HCT116 (cell line): Measurements from ENCODE around the gene MAGI3. TPM values are rescaled to one million over a fixed set of nuclear protein-coding genes. Genes with fewer than 3 reads are reported as not detected.

Source experiments
- ATAC-seq: fragments of 200-7000 bp; cut with Tn5 transposase; 2 replicates; pipeline ENCODE4 v1.9.1; 2020; ENCODE audit warnings: mild to moderate bottlenecking, moderate library complexity
- BruUV-seq: library from RNA; stranded (reverse); fragments of 400-500 nt; replicated peaks from 2 replicates; lab custom pipeline; 2021; lab: Mats Ljungman, UMichigan
- CTCF ChIA-PET: fragments of 300-600 bp; sonication (Branson Sonifier 250); formaldehyde crosslinking; loops from one replicate; lab custom pipeline; 2021; ENCODE audit warnings: antibody characterized with exemption; lab: Charles Lee
- POLR2A ChIA-PET: fragments of 300-600, 350-600 bp; sonication (Branson Sonifier 250); formaldehyde crosslinking; loops from one replicate; lab custom pipeline; 2021; ENCODE audit warnings: antibody characterized with exemption; lab: Charles Lee
- RAD21 ChIA-PET, 2 experiments: fragments of 300-600 bp; sonication (Branson Sonifier 250); formaldehyde crosslinking; loops; one replicate each; lab custom pipeline; 2023; ENCODE audit warnings: low total read pairs in 2 of 2; ENCODE audit not compliant: uncharacterized antibody in 2 of 2, unreplicated experiment in 2 of 2, low non-redundant PET in 1 of 2; lab: Charles Lee
- DNase-seq: peaks from one replicate; pipeline ENCODE4 v3.0.0-alpha.2; 2010; ENCODE audit warnings: low read depth, low spot score
- H2AFZ ChIP-seq: fragments of 200-600 bp; shearing (Covaris generic), sonication (generic); 2 replicates; pipeline ENCODE4 v1.6.1; 2017; ENCODE audit warnings: low read depth, mixed run types, mixed read lengths, antibody characterized with exemption, low read length; ENCODE audit not compliant: poor library complexity, severe bottlenecking
- H3K27ac ChIP-seq: 2 replicates; pipeline ENCODE4 v1.5.1; 2012; ENCODE audit warnings: low read depth, low read length
- H3K27me3 ChIP-seq: fragments of 200-600 bp; sonication (generic); 2 replicates; pipeline ENCODE4 v1.6.1; 2016; ENCODE audit warnings: mixed run types, low read length, mixed read lengths; ENCODE audit not compliant: insufficient read depth
- H3K36me3 ChIP-seq, 2 experiments: fragments of 200-500 bp in 1 of 2; fragments of 200-600 bp in 1 of 2; sonication (Bioruptor generic) in 1 of 2; sonication (generic) in 1 of 2; 2 replicates each; pipeline versions ENCODE4 v1.5.1 to v1.6.1; 2014 to 2016; ENCODE audit warnings: low read length in 2 of 2, inconsistent platforms in 1 of 2, mixed read lengths in 1 of 2, mixed run types in 1 of 2; ENCODE audit not compliant: insufficient read depth in 2 of 2, control insufficient read depth in 1 of 2
- H3K4me1 ChIP-seq, 2 experiments: fragments of 200-600 bp in 1 of 2; sonication (generic) in 1 of 2; 2 replicates each; pipeline versions ENCODE4 v1.5.1 to v1.6.1; 2012 to 2017; ENCODE audit warnings: low read length in 2 of 2, inconsistent platforms in 1 of 2, mild to moderate bottlenecking in 1 of 2, mixed read lengths in 1 of 2, mixed run types in 1 of 2, moderate library complexity in 1 of 2; ENCODE audit not compliant: insufficient read depth in 2 of 2, control insufficient read depth in 1 of 2
- H3K4me2 ChIP-seq: fragments of 200-600 bp; sonication (generic); 2 replicates; pipeline ENCODE4 v1.6.1; 2017; ENCODE audit warnings: mixed run types, low read length, mixed read lengths
- H3K4me3 ChIP-seq, 2 experiments: fragments of 200-600 bp in 1 of 2; sonication (generic) in 1 of 2; replicated peaks in 1 of 2; 2 replicates each; pipeline ENCODE4 v1.5.1; 2011 to 2016; ENCODE audit warnings: low read length in 2 of 2, control low read depth in 1 of 2, low read depth in 1 of 2, mild to moderate bottlenecking in 1 of 2, mixed read lengths in 1 of 2, mixed run types in 1 of 2
- H3K79me2 ChIP-seq: fragments of 200-600 bp; sonication (generic); 2 replicates; pipeline ENCODE4 v1.6.1; 2017; ENCODE audit warnings: mild to moderate bottlenecking, mixed run types, low read length, moderate library complexity, mixed read lengths; ENCODE audit not compliant: insufficient read depth
- H3K9ac ChIP-seq: fragments of 200-600 bp; sonication (generic); 2 replicates; pipeline ENCODE4 v1.6.1; 2016; ENCODE audit warnings: low read length, mixed read lengths
- H3K9me2 ChIP-seq: fragments of 200-600 bp; sonication (generic), shearing (Covaris generic); 2 replicates; pipeline ENCODE4 v1.6.1; 2017; ENCODE audit warnings: mixed run types, mild to moderate bottlenecking, moderate library complexity; ENCODE audit not compliant: insufficient read depth
- H3K9me3 ChIP-seq, 2 experiments: fragments of 200-500 bp in 1 of 2; fragments of 200-600 bp in 1 of 2; sonication (Bioruptor generic) in 1 of 2; sonication (generic) in 1 of 2; 2 replicates each; pipeline ENCODE4 v1.6.1; 2014 to 2017; ENCODE audit warnings: low read length in 2 of 2, mixed read lengths in 2 of 2, inconsistent platforms in 1 of 2, low read depth in 1 of 2, mild to moderate bottlenecking in 1 of 2, mixed run types in 1 of 2, moderate library complexity in 1 of 2; ENCODE audit not compliant: control insufficient read depth in 1 of 2, insufficient read depth in 1 of 2
- H4K20me1 ChIP-seq: fragments of 200-600 bp; sonication (generic), shearing (Covaris generic); 2 replicates; pipeline ENCODE4 v1.6.1; 2017; ENCODE audit warnings: mixed run types, mild to moderate bottlenecking, moderate library complexity; ENCODE audit not compliant: insufficient read depth
- CEBPB ChIP-seq: IDR thresholded peaks from 2 replicates; pipeline ENCODE4 v1.6.1; 2012; ENCODE audit warnings: low read depth
- EGR1 ChIP-seq: IDR thresholded peaks from 2 replicates; pipeline ENCODE4 v1.6.1; 2012; ENCODE audit warnings: low read depth
- ELF1 ChIP-seq: IDR thresholded peaks from 2 replicates; pipeline ENCODE4 v1.6.1; 2012; ENCODE audit warnings: low read depth, borderline replicate concordance
- FOSL1 ChIP-seq: IDR thresholded peaks from 2 replicates; pipeline ENCODE4 v1.6.1; 2012; ENCODE audit warnings: low read depth
- MAX ChIP-seq: IDR thresholded peaks from 2 replicates; pipeline ENCODE4 v1.6.1; 2012
- POLR2AphosphoS5 ChIP-seq: IDR thresholded peaks from 2 replicates; pipeline ENCODE4 v1.6.1; 2011; ENCODE audit warnings: mild to moderate bottlenecking, low read depth, low read length, moderate library complexity
- SP1 ChIP-seq: IDR thresholded peaks from 2 replicates; pipeline ENCODE4 v1.6.1; 2012; ENCODE audit warnings: low read depth
- SRF ChIP-seq: IDR thresholded peaks from 2 replicates; pipeline ENCODE4 v1.6.1; 2012; ENCODE audit warnings: low read depth
- ZFX ChIP-seq: fragments of 450-650 bp; IDR thresholded peaks from 2 replicates; pipeline ENCODE4 v1.6.1; 2017
- ZNF274 ChIP-seq: fragments of 200-500 bp; sonication (Bioruptor generic); IDR thresholded peaks from 2 replicates; pipeline ENCODE4 v1.6.1; 2014; ENCODE audit warnings: mild to moderate bottlenecking, low read depth, low read length, inconsistent platforms
- intact Hi-C: fragments of 100-400 bp; cut with micrococcal nuclease; formaldehyde crosslinking; loops from 2 replicates; pipeline ENCODE4 v1.10.0; 2022
- total RNA-seq: library from RNA; stranded (reverse); gene quantifications from one replicate; pipeline ENCODE4 v1.2.1, GENCODE V29; 2021; ENCODE audit not compliant: unreplicated experiment

MAGI3 gene
- total RNA-seq, 1 experiment from 2014 or later: 11.8 TPM

GRCh38 chr1:113670650-113671049 lies 280.3 kb downstream of the MAGI3 start:
- CTCF ChIA-PET: no interaction called here
- POLR2A ChIA-PET: no interaction called here

GRCh38 chr1:113672491-113672890 lies 282.2 kb downstream of the MAGI3 start:
- Histone ChIP-seq H3K9me2 (no peaks in the 10 kb centered on the region), H3K4me2 (no peak overlapping the region), H4K20me1 (no peaks in the 10 kb centered on the region), H3K27ac (no peak overlapping the region), H3K79me2 (no peaks in the 10 kb centered on the region), H3K27me3 (no peaks in the 10 kb centered on the region), H3K4me1 (peaks cover 3 to 6% of the 10 kb centered on the region in 2 experiments; a peak in 3 of 4 replicates), H3K4me3 (no peak overlapping the region), H3K36me3 (no peaks in the 10 kb centered on the region), H3K9ac (no peak overlapping the region), H2AFZ (no peak overlapping the region), H3K9me3 (no peaks in the 10 kb centered on the region)
- ChIA-PET RAD21 (no interaction called here), CTCF (no interaction called here), POLR2A (no interaction called here)
- DNase-seq (no peak), ATAC-seq (no peak)
- no TSS peak for BruUV-seq
- intact Hi-C loops: loop anchor here (10.0 kb wide), 1 partner anchor 218 kb away; no protein-coding TSS in a partner anchor
- TF ChIP-seq SRF: no peak
- no peak for TF ChIP-seq MAX
- TF ChIP-seq POLR2AphosphoS5: no peak
- no peak for TF ChIP-seq ELF1

More at GRCh38 chr1:113670650-113671049, 280.3 kb downstream of the MAGI3 start:
- H4K20me1 ChIP-seq: no peaks in the 10 kb centered on the region
- DNase-seq (no peak), ATAC-seq (no peak)
- no peak overlapping the region for H3K27ac ChIP-seq
- H3K9ac ChIP-seq: no peak overlapping the region
- TF ChIP-seq ZNF274: no peak
- TF ChIP-seq ZFX: no peak
- TF ChIP-seq SRF: no peak
- TF ChIP-seq CEBPB: no peak
- no peak for TF ChIP-seq SP1
- no peak for TF ChIP-seq FOSL1
- TF ChIP-seq EGR1: no peak
- no peak overlapping the region for H3K4me3 ChIP-seq
- BruUV-seq: no TSS peak
- no peaks in the 10 kb centered on the region for H3K27me3 ChIP-seq
- RAD21 ChIA-PET: no interaction called here
- H3K4me2 ChIP-seq: no peak overlapping the region
- no peaks in the 10 kb centered on the region for H3K9me3 ChIP-seq
- no peaks in the 10 kb centered on the region for H3K36me3 ChIP-seq
- H3K79me2 ChIP-seq: no peaks in the 10 kb centered on the region
- intact Hi-C loops: loop anchor here (10.0 kb wide), 1 partner anchor 216 kb away; no protein-coding TSS in a partner anchor
- no peaks in the 10 kb centered on the region for H3K4me1 ChIP-seq
- H2AFZ ChIP-seq: no peak overlapping the region
- H3K9me2 ChIP-seq: no peaks in the 10 kb centered on the region
